H1 (cell line): ENCODE data around the gene MCF2L2. TPM values are rescaled to one million over a fixed set of nuclear protein-coding genes. Genes with fewer than 3 reads are reported as not detected.

Experiments
- ATF2 ChIP-seq: IDR thresholded peaks from 2 replicates; pipeline ENCODE4 v1.6.1; 2012; ENCODE audit warnings: low read length, inconsistent platforms
- CTBP2 ChIP-seq: IDR thresholded peaks from 2 replicates; pipeline ENCODE4 v1.7.0; 2011; ENCODE audit warnings: borderline replicate concordance, mild to moderate bottlenecking, moderate library complexity, mixed read lengths, low read length; ENCODE audit not compliant: insufficient read depth, insufficient read length
- EZH2 ChIP-seq: fragments of 200-600 bp; sonication (generic); IDR thresholded peaks from 2 replicates; pipeline ENCODE4 v1.7.1; 2012; ENCODE audit warnings: low read depth, mild to moderate bottlenecking, moderate library complexity, low read length, inconsistent platforms; ENCODE audit not compliant: severe bottlenecking
- GTF2F1 ChIP-seq: IDR thresholded peaks from 2 replicates; pipeline ENCODE4 v1.6.1; 2012; ENCODE audit warnings: low read depth, low read length, improper control_type of control experiment, borderline replicate concordance
- HDAC6 ChIP-seq: IDR thresholded peaks from one replicate; pipeline ENCODE4 v1.7.1; 2012; ENCODE audit warnings: low read depth, mild to moderate bottlenecking, inconsistent platforms, low read length, moderate library complexity
- KDM5A ChIP-seq: fragments of 200-600 bp; IDR thresholded peaks from 2 replicates; pipeline ENCODE4 v1.7.1; 2012; ENCODE audit warnings: mild to moderate bottlenecking, low read length, inconsistent platforms, mixed read lengths
- MAFK ChIP-seq: IDR thresholded peaks from 2 replicates; pipeline ENCODE4 v1.6.1; 2012; ENCODE audit warnings: low read depth, mild to moderate bottlenecking, improper control_type of control experiment, low read length
- RBBP5 ChIP-seq: IDR thresholded peaks from 2 replicates; pipeline ENCODE4 v1.7.1; 2012; ENCODE audit warnings: low read depth, mild to moderate bottlenecking, inconsistent platforms, low read length, moderate library complexity, borderline replicate concordance
- SIN3A ChIP-seq, 2 experiments: IDR thresholded peaks in 1 of 2; conservative IDR thresholded peaks in 1 of 2; 2 replicates each; pipeline ENCODE4 v1.6.1; 2011 to 2012; ENCODE audit warnings: low read length in 2 of 2, improper control_type of control experiment in 1 of 2, low read depth in 1 of 2, mild to moderate bottlenecking in 1 of 2
- TEAD4 ChIP-seq: IDR thresholded peaks from 2 replicates; pipeline ENCODE4 v1.6.1; 2012; ENCODE audit warnings: low read depth, low read length, inconsistent platforms, mixed read lengths
- polyA plus RNA-seq, 7 experiments: library from polyadenylated mRNA; depleted of rRNA in 3 of 7; stranded (reverse) in 5 of 7; unstranded in 2 of 7; fragments of >200 nt in 5 of 7; fragments of 200-250 nt in 2 of 7; gene quantifications; 1 replicate in 5 of 7; 2 replicates in 1 of 7; 4 replicates in 1 of 7; pipeline versions ENCODE4 v1.2.1 to v1.2.3, GENCODE V29; 2011 to 2013; ENCODE audit warnings: missing spikeins in 2 of 7, mixed read lengths in 2 of 7
- total RNA-seq: library from RNA; stranded (reverse); fragmentation: NEBNext Ultra II Directional; extraction: Animal tissue kit (Norgen Biotek cat#: 25700); gene quantifications from 2 replicates; pipeline ENCODE4 v1.2.1, GENCODE V29; 2021

The MCF2L2 gene
- total and polyA plus RNA-seq, 2 of the 8 experiments (the other 6 are each of a cell fraction or from before 2014, with no cell fraction given) = 4.1 to 13.7 TPM

DNA sequence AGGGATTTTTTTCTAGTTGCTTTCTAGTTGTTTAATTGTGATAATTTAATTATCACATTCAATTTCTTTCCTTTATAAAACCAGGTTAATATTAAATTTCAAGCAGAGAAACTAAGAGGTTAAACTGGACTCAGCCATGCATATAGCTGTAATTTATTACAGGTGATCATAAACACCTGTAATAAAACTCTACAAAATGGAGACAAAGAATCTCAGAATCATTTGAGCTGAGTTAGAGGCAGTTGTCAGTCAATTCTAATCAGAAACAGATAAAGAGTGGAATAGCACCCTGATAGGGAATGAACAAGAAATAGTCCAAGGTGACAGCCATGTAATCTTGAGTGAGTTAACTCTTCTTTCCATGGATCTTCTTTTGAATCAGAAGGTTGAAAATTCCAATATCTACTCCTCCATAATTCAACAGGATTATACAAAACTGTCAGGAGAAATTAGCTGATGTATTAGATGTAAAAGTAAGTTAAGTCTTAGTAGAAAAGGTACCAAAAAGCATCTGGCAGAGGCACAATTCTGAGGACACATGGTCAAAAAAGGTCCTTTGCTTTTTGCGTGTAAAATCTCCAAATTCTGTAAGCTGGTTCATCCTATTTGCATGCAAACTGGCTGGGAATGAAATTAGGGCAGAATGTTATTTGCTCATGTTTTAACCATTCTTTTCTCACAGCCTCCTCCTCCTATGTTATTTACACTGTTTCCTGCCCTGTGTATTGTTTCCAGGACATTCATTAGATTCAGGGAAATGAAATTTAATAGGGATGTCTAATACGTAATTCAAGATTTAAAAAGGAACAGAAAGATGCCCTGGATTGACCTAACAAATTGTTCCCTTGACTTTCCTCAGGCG, 214.8 kb downstream of the MCF2L2 start (continued):
- TF ChIP-seq ATF2 = no peak
- no peak for TF ChIP-seq SIN3A (conservative IDR thresholded peaks at IDR 0.05 in 1 of 2, IDR thresholded peaks at IDR 0.05 in 1 of 2; ENCODE audit: low read depth in 1 of 2, low read length in 2 of 2)
- TF ChIP-seq EZH2 = no peak
- no peak for TF ChIP-seq HDAC6
- no peak for TF ChIP-seq MAFK
- TF ChIP-seq KDM5A = no peak
- TF ChIP-seq RBBP5 = no peak
- TF ChIP-seq CTBP2 = no peak
- TF ChIP-seq GTF2F1 = no peak
- TF ChIP-seq TEAD4 = no peak
